GM23338 (cell line): ENCODE measurements around the gene PCDHA3. TPM values are rescaled to one million over a fixed set of nuclear protein-coding genes. Genes with fewer than 3 reads are reported as not detected.

ENCODE experiments used
- ATAC-seq: fragments of 200-7000 bp; cut with Tn5 transposase; 3 replicates; pipeline ENCODE4 v1.9.1; 2020
- DNase-seq: peaks from one replicate; pipeline ENCODE4 v3.0.0-alpha.2; 2015; ENCODE audit warnings: low spot score
- H2AFZ ChIP-seq: fragments of 200-600 bp; sonication (generic); 2 replicates; pipeline ENCODE4 v1.8.0; 2016; ENCODE audit warnings: antibody characterized with exemption, mild to moderate bottlenecking, moderate library complexity
- H3F3A ChIP-seq: fragments of 200-600 bp; sonication (generic); replicated peaks from 2 replicates; pipeline ENCODE4 v1.8.0; 2017; ENCODE audit warnings: antibody characterized with exemption, mixed run types, low read depth
- H3K27ac ChIP-seq: fragments of 200-600 bp; sonication (generic); 2 replicates; pipeline ENCODE4 v1.6.1; 2016; ENCODE audit warnings: low read depth
- H3K27me3 ChIP-seq: fragments of 200-600 bp; sonication (generic); 2 replicates; pipeline ENCODE4 v1.8.0; 2016; ENCODE audit warnings: mild to moderate bottlenecking, mixed run types, moderate library complexity; ENCODE audit not compliant: insufficient read depth
- H3K36me3 ChIP-seq: fragments of 200-600 bp; sonication (generic); 2 replicates; pipeline ENCODE4 v1.8.0; 2016; ENCODE audit warnings: mild to moderate bottlenecking; ENCODE audit not compliant: insufficient read depth
- H3K4me1 ChIP-seq: fragments of 200-600 bp; sonication (generic); 2 replicates; pipeline ENCODE4 v1.8.0; 2016; ENCODE audit warnings: mild to moderate bottlenecking, moderate library complexity; ENCODE audit not compliant: insufficient read depth
- H3K4me2 ChIP-seq: fragments of 200-600 bp; sonication (generic); 2 replicates; pipeline ENCODE4 v1.7.1; 2017; ENCODE audit warnings: mixed run types
- H3K4me3 ChIP-seq: fragments of 200-600 bp; sonication (generic); 2 replicates; pipeline ENCODE4 v1.6.1; 2016; ENCODE audit warnings: mixed run types
- H3K79me2 ChIP-seq: fragments of 200-600 bp; sonication (generic); replicated peaks from 2 replicates; pipeline ENCODE4 v1.8.0; 2017; ENCODE audit warnings: mild to moderate bottlenecking; ENCODE audit not compliant: insufficient read depth
- H3K9me2 ChIP-seq: fragments of 200-600 bp; sonication (generic); 2 replicates; pipeline ENCODE4 v1.8.0; 2017; ENCODE audit not compliant: insufficient read depth
- H4K20me1 ChIP-seq: fragments of 200-600 bp; sonication (generic); replicated peaks from 2 replicates; pipeline ENCODE4 v1.8.0; 2017; ENCODE audit warnings: mild to moderate bottlenecking; ENCODE audit not compliant: insufficient read depth
- H3K27ac Mint-ChIP-seq: 2 replicates; pipeline ENCODE4 v1.8.0; 2020; ENCODE audit warnings: inconsistent platforms, mild to moderate bottlenecking, moderate library complexity, mixed read lengths
- H3K27me3 Mint-ChIP-seq: 3 replicates; pipeline ENCODE4 v1.8.0; 2022; ENCODE audit warnings: low read depth, mild to moderate bottlenecking, moderate library complexity, mixed read lengths, inconsistent platforms; ENCODE audit not compliant: insufficient read depth, poor library complexity
- H3K36me3 Mint-ChIP-seq: 3 replicates; pipeline ENCODE4 v1.8.0; 2021; ENCODE audit warnings: low read depth, mild to moderate bottlenecking, inconsistent platforms, moderate library complexity, mixed read lengths
- H3K4me1 Mint-ChIP-seq: 3 replicates; pipeline ENCODE4 v1.8.0; 2020; ENCODE audit warnings: mild to moderate bottlenecking, inconsistent platforms, mixed read lengths
- H3K4me3 Mint-ChIP-seq: 3 replicates; pipeline ENCODE4 v1.8.0; 2021; ENCODE audit warnings: moderate library complexity, mild to moderate bottlenecking, inconsistent platforms, mixed read lengths
- H3K9me3 Mint-ChIP-seq: 3 replicates; pipeline ENCODE4 v1.8.0; 2020; ENCODE audit warnings: moderate library complexity, mild to moderate bottlenecking, inconsistent platforms, mixed read lengths
- CREB1 ChIP-seq: fragments of 250-450 bp; sonication (Bioruptor Pico); IDR thresholded peaks from 2 replicates; pipeline ENCODE4 v1.5.0; 2020; ENCODE audit warnings: low read depth, mild to moderate bottlenecking, moderate library complexity
- CTCF ChIP-seq, 2 experiments: fragments of 200-600 bp in 1 of 2; sonication (generic) in 1 of 2; conservative IDR thresholded peaks; 2 replicates each; pipeline versions ENCODE4 v1.5.1 to v1.6.1; 2016 to 2017; ENCODE audit warnings: antibody characterized with exemption in 2 of 2, low read depth in 2 of 2, mild to moderate bottlenecking in 2 of 2, moderate library complexity in 1 of 2
- EZH2 ChIP-seq: fragments of 200-600 bp; sonication (generic); IDR thresholded peaks from one replicate; pipeline ENCODE4 v1.8.0; 2017; ENCODE audit warnings: antibody characterized with exemption, mild to moderate bottlenecking, low read depth; ENCODE audit not compliant: unreplicated experiment
- EZH2phosphoT487 ChIP-seq: fragments of 200-600 bp; sonication (generic); IDR thresholded peaks from one replicate; pipeline ENCODE4 v1.8.1; 2018; ENCODE audit warnings: antibody characterized with exemption; ENCODE audit not compliant: unreplicated experiment
- JUNB ChIP-seq: IDR thresholded peaks from one replicate; pipeline ENCODE4 v1.6.1; 2016; ENCODE audit warnings: antibody characterized with exemption; ENCODE audit not compliant: unreplicated experiment
- REST ChIP-seq: IDR thresholded peaks from one replicate; pipeline ENCODE4 v1.6.1; 2018; ENCODE audit warnings: antibody characterized with exemption; ENCODE audit not compliant: unreplicated experiment
- STAT1 ChIP-seq: IDR thresholded peaks from one replicate; pipeline ENCODE4 v1.6.1; 2016; ENCODE audit warnings: antibody characterized with exemption; ENCODE audit not compliant: unreplicated experiment
- ZNF114 ChIP-seq: fragments of 250-450 bp; sonication (Bioruptor Pico); IDR thresholded peaks from 2 replicates; pipeline ENCODE4 v1.5.0; 2020; ENCODE audit warnings: mild to moderate bottlenecking, moderate library complexity
- ZNF331 ChIP-seq: fragments of 250-450 bp; sonication (Bioruptor Pico); IDR thresholded peaks from 2 replicates; pipeline ENCODE4 v1.5.0; 2020; ENCODE audit warnings: low read depth, mild to moderate bottlenecking, moderate library complexity
- polyA plus RNA-seq: library from polyadenylated mRNA; unstranded; fragments of >200 nt; fragmentation: Nextera tagmentation; extraction: Ambion mirVana; gene quantifications from 2 replicates; pipeline ENCODE4 v1.2.1, GENCODE V29; 2016
- total RNA-seq: library from RNA; depleted of rRNA; stranded (reverse); fragments of >200 nt; shearing (Covaris generic); gene quantifications from 2 replicates; pipeline ENCODE4 v1.2.3, GENCODE V29; 2014

PCDHA3 gene
- total and polyA plus RNA-seq, 2 experiments from 2014 or later = 0.87 to 4.0 TPM

- TF ChIP-seq CTCF (conservative IDR thresholded peaks at IDR 0.05; ENCODE audit: low read depth in 2 of 2) = no peak
- TF ChIP-seq ZNF114 (CRISPR knock-in tag) = no peak
- TF ChIP-seq EZH2 = no peak
- no peak for TF ChIP-seq REST
- TF ChIP-seq CREB1 (CRISPR knock-in tag) = no peak
- no peak for TF ChIP-seq STAT1
- TF ChIP-seq ZNF331 (CRISPR knock-in tag) = no peak
- no peak for TF ChIP-seq EZH2phosphoT487
- no peak for TF ChIP-seq JUNB
These were observed 20.3 kb upstream of the PCDHA3 start (continued) for GRCh38 chr5:140780512-140780911.

- H3K27me3 ChIP-seq = no peaks in the 10 kb centered on the region
- Mint-ChIP-seq H3K27ac (no peak within 1 kb of the TSS), H3K36me3 (peaks cover 27% of the 10 kb centered on the region), H3K9me3 (peaks cover 73% of the 10 kb centered on the region), H3K4me3 (no peak within 1 kb of the TSS), H3K27me3 (no peaks in the 10 kb centered on the region), H3K4me1 (no peaks in the 10 kb centered on the region)
- no peak within 1 kb of the TSS for H3K4me3 ChIP-seq
- TF ChIP-seq JUNB (no peak), CTCF (conservative IDR thresholded peaks at IDR 0.05; ENCODE audit: low read depth in 2 of 2) (peak; percentile 76)
- no peaks in the 10 kb centered on the region for H3K4me1 ChIP-seq
- H3K36me3 ChIP-seq = no peaks in the 10 kb centered on the region; the same call in 1 of the 2 replicates
- no peaks in the 10 kb centered on the region for H4K20me1 ChIP-seq
- H3K79me2 ChIP-seq = no peaks in the 10 kb centered on the region
- DNase-seq (peak; percentile 80), ATAC-seq (peak; percentile 25; the same call in 2 of the 3 replicates)
- H3F3A ChIP-seq = no peaks in the 10 kb centered on the region
- H3K4me2 ChIP-seq = no peak within 1 kb of the TSS
- H3K9me2 ChIP-seq = no peaks in the 10 kb centered on the region
- H2AFZ ChIP-seq = peak within 1 kb of the TSS; percentile 81
- no peak within 1 kb of the TSS for H3K27ac ChIP-seq
These were observed 14.8 kb upstream of the PCDHA3 start, which contains the start of gene PCDHA1 for GRCh38 chr5:140785905-140786686. Gene PCDHA1, plus strand, starts transcription at chr5:140786140.
